Suprapubic skin (tissue), 4 donors: ENCODE results near the gene PSG1.

Source experiments
- EP300 ChIP-seq: sonication (generic); formaldehyde crosslinking; IDR thresholded peaks from one replicate; pipeline ENCODE4 v1.6.1; 2017; ENCODE audit warnings: antibody characterized with exemption
- POLR2AphosphoS5 ChIP-seq, 3 donors: sonication (generic); formaldehyde crosslinking; IDR thresholded peaks; one replicate each; pipeline ENCODE4 v1.6.1; 2017; ENCODE audit warnings: antibody characterized with exemption in 3 of 3
- TF ChIP-seq, protein P1 (sequence below), 2 donors: fragments of 200-600 bp in 1 of 2; fragments of 450-650 bp in 1 of 2; sonication (generic) in 1 of 2; IDR thresholded peaks; one replicate each; pipeline ENCODE4 v1.5.1; 2016 to 2019; ENCODE audit warnings: antibody characterized with exemption in 2 of 2, mild to moderate bottlenecking in 1 of 2, moderate library complexity in 1 of 2

DNA sequence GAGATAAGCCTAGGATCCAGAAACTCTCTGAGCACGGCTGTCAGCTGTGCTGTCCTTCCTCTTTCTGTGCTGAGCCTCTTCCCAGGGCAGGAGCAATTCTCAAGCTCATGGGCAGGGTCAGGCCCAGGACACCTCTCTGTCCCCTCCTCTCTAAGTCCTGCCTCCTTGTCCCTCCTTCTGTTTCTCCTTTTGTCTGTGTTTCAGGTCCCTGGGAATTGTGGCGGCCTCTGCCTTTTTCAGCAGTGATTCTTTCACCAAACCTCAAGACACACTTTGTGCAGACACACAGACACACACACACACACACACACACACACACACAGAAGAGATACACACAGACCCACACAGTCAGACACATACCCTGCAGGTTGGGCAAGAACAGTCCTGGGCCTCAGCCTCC is at the start of gene PSG1:
- TF ChIP-seq POLR2AphosphoS5 (IDR thresholded peaks at IDR 0.05), result no peak
- TF ChIP-seq, protein P1, sequence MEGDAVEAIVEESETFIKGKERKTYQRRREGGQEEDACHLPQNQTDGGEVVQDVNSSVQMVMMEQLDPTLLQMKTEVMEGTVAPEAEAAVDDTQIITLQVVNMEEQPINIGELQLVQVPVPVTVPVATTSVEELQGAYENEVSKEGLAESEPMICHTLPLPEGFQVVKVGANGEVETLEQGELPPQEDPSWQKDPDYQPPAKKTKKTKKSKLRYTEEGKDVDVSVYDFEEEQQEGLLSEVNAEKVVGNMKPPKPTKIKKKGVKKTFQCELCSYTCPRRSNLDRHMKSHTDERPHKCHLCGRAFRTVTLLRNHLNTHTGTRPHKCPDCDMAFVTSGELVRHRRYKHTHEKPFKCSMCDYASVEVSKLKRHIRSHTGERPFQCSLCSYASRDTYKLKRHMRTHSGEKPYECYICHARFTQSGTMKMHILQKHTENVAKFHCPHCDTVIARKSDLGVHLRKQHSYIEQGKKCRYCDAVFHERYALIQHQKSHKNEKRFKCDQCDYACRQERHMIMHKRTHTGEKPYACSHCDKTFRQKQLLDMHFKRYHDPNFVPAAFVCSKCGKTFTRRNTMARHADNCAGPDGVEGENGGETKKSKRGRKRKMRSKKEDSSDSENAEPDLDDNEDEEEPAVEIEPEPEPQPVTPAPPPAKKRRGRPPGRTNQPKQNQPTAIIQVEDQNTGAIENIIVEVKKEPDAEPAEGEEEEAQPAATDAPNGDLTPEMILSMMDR (IDR thresholded peaks at IDR 0.05), result no peak
- no peak for TF ChIP-seq EP300
